ENCODE measurements around the gene CBS.
"Not testable (repeated sequence)": the region's sequence is repeated elsewhere in the genome, so short reads cannot be mapped to it uniquely, and the experiment has no call there.

The CBS gene

GRCh38 chr21:43075170-43076022 is at the start of gene CBS:
Gene CBS (minus strand): TSS chr21:43075835. CDS start chr21:43072193, 3,642 bp downstream.
- not testable (repeated sequence) for DNase-seq (ENCODE audit: low read depth in 3 of 3, low spot score in 1 of 3)

GRCh38 chr21:43115956-43116355 is 40.3 kb upstream of the CBS start:
- DNase-seq (ENCODE audit: low read depth in 3 of 3, low spot score in 1 of 3) = not testable (repeated sequence)

GRCh38 chr21:43114483-43114882 is 38.8 kb upstream of the CBS start:
- DNase-seq (ENCODE audit: low read depth in 3 of 3, low spot score in 1 of 3) = not testable (repeated sequence)

GRCh38 chr21:43109006-43109405 is 33.4 kb upstream of the CBS start:
- not testable (repeated sequence) for DNase-seq (ENCODE audit: low read depth in 3 of 3, low spot score in 1 of 3)

GRCh38 chr21:43108177-43108576 is 32.5 kb upstream of the CBS start:
- not testable (repeated sequence) for DNase-seq (ENCODE audit: low read depth in 3 of 3, low spot score in 1 of 3)

- not testable (repeated sequence) for DNase-seq (ENCODE audit: low read depth in 3 of 3, low spot score in 1 of 3)
These were observed 32.1 kb upstream of the CBS start for GRCh38 chr21:43107794-43108137.

- DNase-seq (ENCODE audit: low read depth in 3 of 3, low spot score in 1 of 3) = peak in 1 of 3 donors; percentile 59
These were observed 31.5 kb upstream of the CBS start, which contains the start of gene U2AF1 for GRCh38 chr21:43106965-43107793. Gene U2AF1 (minus strand): TSS chr21:43107570. CDS start chr21:43107494, 76 bp downstream.

GRCh38 chr21:43104642-43105041 is 29.0 kb upstream of the CBS start:
- not testable (repeated sequence) for DNase-seq (ENCODE audit: low read depth in 3 of 3, low spot score in 1 of 3)

- not testable (repeated sequence) for DNase-seq (ENCODE audit: low read depth in 3 of 3, low spot score in 1 of 3)
These were observed 26.6 kb upstream of the CBS start for GRCh38 chr21:43102281-43102680.

- not testable (repeated sequence) for DNase-seq (ENCODE audit: low read depth in 3 of 3, low spot score in 1 of 3)
These were observed 26.0 kb upstream of the CBS start for GRCh38 chr21:43101676-43102075.

- not testable (repeated sequence) for DNase-seq (ENCODE audit: low read depth in 3 of 3, low spot score in 1 of 3)
These were observed 25.4 kb upstream of the CBS start for GRCh38 chr21:43101000-43101399.

- DNase-seq (ENCODE audit: low read depth in 3 of 3, low spot score in 1 of 3) = not testable (repeated sequence)
These were observed 16.5 kb upstream of the CBS start for GRCh38 chr21:43091979-43092614.

GRCh38 chr21:43090947-43091346 is 15.3 kb upstream of the CBS start:
- not testable (repeated sequence) for DNase-seq (ENCODE audit: low read depth in 3 of 3, low spot score in 1 of 3)

GRCh38 chr21:43089463-43089862 is 13.8 kb upstream of the CBS start:
- not testable (repeated sequence) for DNase-seq (ENCODE audit: low read depth in 3 of 3, low spot score in 1 of 3)

- not testable (repeated sequence) for DNase-seq (ENCODE audit: low read depth in 3 of 3, low spot score in 1 of 3)
These were observed 7.1 kb upstream of the CBS start for GRCh38 chr21:43082587-43083300.

GRCh38 chr21:43076643-43077042 is 1.0 kb upstream of the CBS start:
- not testable (repeated sequence) for DNase-seq (ENCODE audit: low read depth in 3 of 3, low spot score in 1 of 3)

GRCh38 chr21:43076023-43076637 is 495 bp upstream of the CBS start:
- not testable (repeated sequence) for DNase-seq (ENCODE audit: low read depth in 3 of 3, low spot score in 1 of 3)

- DNase-seq (ENCODE audit: low read depth in 3 of 3, low spot score in 1 of 3) = not testable (repeated sequence)
These were observed 1.1 kb downstream of the CBS start for GRCh38 chr21:43074401-43075169.

- DNase-seq (ENCODE audit: low read depth in 3 of 3, low spot score in 1 of 3) = not testable (repeated sequence)
These were observed 2.9 kb downstream of the CBS start for GRCh38 chr21:43072742-43073141.

Data from stimulated activated CD4-positive, alpha-beta T cell treated with anti-CD3 and anti-CD28 coated beads, TNF-alpha, amount 100 ng/mL, for 1 hour (primary cell).